Testis (tissue), 3 donors: ENCODE data around the gene ADTRP. TPM values are rescaled to one million over a fixed set of nuclear protein-coding genes. Genes with fewer than 3 reads are reported as not detected.
"Not testable (repeated sequence)": the region's sequence is repeated elsewhere in the genome, so short reads cannot be mapped to it uniquely, and the experiment has no call there.

Experiments used
- DNase-seq: peaks from one replicate; pipeline ENCODE4 v3.0.0-alpha.2; 2019
- H3K27ac ChIP-seq, 2 donors: fragments of 200-600 bp; sonication (generic); one replicate each; pipeline ENCODE4 v1.5.1; 2019
- H3K27me3 ChIP-seq: fragments of 200-600 bp; sonication (generic); one replicate; pipeline ENCODE4 v1.5.1; 2019
- H3K36me3 ChIP-seq: fragments of 200-600 bp; sonication (generic); one replicate; pipeline ENCODE4 v1.5.1; 2017; ENCODE audit warnings: low read depth; ENCODE audit errors: missing control alignments
- H3K4me1 ChIP-seq: fragments of 200-600 bp; sonication (generic); one replicate; pipeline ENCODE4 v1.5.1; 2019
- H3K4me3 ChIP-seq, 2 donors: fragments of 200-600 bp; sonication (generic); one replicate each; pipeline ENCODE4 v1.5.1; 2017 to 2019
- H3K9me3 ChIP-seq: fragments of 200-600 bp; sonication (generic); one replicate; pipeline ENCODE4 v1.5.1; 2017
- POLR2A ChIP-seq: fragments of 450-650 bp; IDR thresholded peaks from one replicate; pipeline ENCODE4 v1.6.1; 2017; ENCODE audit warnings: antibody characterized with exemption, mild to moderate bottlenecking, moderate library complexity
- WGBS, 2 donors: methylation state at CpG; one replicate each; pipeline ENCODE4 v1.1.5; 2018; 5-methylcytosine and 5-hydroxymethylcytosine counted together
- intact Hi-C: fragments of 100-400 bp; cut with DNase I; formaldehyde crosslinking; loops from one replicate; pipeline ENCODE4 v1.15.1; 2023; ENCODE audit warnings: low total_unique reads
- polyA plus RNA-seq: library from polyadenylated mRNA; stranded (reverse); fragments of 350-450 nt; fragmentation: Illumina TruSeq; extraction: RNeasy Lipid Tissue Mini Kit (QIAGEN cat#74804); gene quantifications from one replicate; pipeline ENCODE4 v1.2.3, GENCODE V29; 2014; ENCODE audit warnings: low read depth, low replicate concordance; ENCODE audit not compliant: insufficient read depth
- total RNA-seq, 2 donors: library from RNA; depleted of rRNA; stranded (reverse); fragments of >200 nt; gene quantifications; one replicate each; pipeline ENCODE4 v1.2.3, GENCODE V29; 2016
- TF ChIP-seq, protein P1 (sequence below), 3 experiments: fragments of 450-650 bp in 2 of 3; fragments of 200-600 bp in 1 of 3; sonication (generic) in 1 of 3; IDR thresholded peaks; one replicate each; pipeline ENCODE4 v1.5.1; 2016 to 2019; ENCODE audit warnings: antibody characterized with exemption in 3 of 3, mild to moderate bottlenecking in 2 of 3, moderate library complexity in 1 of 3

ADTRP gene
- total and polyA plus RNA-seq, 3 donors from 2014 or later, result 8.3 to 49.6 (median 21.3) TPM

DNA sequence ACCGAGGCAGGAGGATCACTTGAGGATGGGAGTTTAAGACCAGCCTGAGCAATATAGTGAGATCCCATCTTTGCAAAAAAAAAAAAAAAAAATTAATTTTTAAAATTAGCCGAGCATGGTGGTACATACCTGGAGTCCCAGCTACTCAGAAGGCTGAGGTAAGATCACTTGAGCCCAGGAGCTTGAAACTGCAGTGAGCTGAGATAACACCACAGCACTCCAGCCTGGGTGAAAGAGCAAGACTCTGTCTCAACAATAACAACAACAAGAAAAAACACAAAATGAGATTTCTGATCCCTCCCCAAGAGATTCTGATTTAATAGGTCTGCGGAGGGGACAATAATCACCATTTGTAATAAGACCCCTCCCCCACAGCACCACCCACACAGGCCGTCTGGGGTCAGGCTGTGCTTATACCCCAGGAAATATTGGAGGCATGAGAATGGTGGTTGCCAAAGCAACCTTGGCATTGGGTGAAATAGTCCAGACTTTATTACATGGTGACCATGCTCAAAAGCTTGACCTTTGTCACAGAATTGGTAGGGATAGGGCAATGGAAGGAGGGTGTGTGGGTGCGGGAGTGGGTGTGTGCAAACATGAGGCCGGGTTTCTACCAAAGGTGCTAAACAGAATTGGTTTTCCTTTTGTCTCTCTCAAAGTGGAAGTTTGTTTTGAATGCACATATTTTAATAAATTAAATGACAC lies 24.4 kb upstream of the ADTRP start:
- DNase-seq, result no peak
- Histone ChIP-seq H3K27me3 (no peaks in the 10 kb centered on the region), H3K36me3 (no peaks in the 10 kb centered on the region), H3K27ac (no peak overlapping the region), H3K9me3 (no peaks in the 10 kb centered on the region), H3K4me3 (no peak overlapping the region), H3K4me1 (no peaks in the 10 kb centered on the region)
- TF ChIP-seq, protein P1, sequence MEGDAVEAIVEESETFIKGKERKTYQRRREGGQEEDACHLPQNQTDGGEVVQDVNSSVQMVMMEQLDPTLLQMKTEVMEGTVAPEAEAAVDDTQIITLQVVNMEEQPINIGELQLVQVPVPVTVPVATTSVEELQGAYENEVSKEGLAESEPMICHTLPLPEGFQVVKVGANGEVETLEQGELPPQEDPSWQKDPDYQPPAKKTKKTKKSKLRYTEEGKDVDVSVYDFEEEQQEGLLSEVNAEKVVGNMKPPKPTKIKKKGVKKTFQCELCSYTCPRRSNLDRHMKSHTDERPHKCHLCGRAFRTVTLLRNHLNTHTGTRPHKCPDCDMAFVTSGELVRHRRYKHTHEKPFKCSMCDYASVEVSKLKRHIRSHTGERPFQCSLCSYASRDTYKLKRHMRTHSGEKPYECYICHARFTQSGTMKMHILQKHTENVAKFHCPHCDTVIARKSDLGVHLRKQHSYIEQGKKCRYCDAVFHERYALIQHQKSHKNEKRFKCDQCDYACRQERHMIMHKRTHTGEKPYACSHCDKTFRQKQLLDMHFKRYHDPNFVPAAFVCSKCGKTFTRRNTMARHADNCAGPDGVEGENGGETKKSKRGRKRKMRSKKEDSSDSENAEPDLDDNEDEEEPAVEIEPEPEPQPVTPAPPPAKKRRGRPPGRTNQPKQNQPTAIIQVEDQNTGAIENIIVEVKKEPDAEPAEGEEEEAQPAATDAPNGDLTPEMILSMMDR (IDR thresholded peaks at IDR 0.05), result no peak
- no peak for TF ChIP-seq POLR2A
- intact Hi-C loops, result no loop called here
- 87 to 88% methylated on average over 6 of the region's 6 CpGs for WGBS, 2 donors

DNA sequence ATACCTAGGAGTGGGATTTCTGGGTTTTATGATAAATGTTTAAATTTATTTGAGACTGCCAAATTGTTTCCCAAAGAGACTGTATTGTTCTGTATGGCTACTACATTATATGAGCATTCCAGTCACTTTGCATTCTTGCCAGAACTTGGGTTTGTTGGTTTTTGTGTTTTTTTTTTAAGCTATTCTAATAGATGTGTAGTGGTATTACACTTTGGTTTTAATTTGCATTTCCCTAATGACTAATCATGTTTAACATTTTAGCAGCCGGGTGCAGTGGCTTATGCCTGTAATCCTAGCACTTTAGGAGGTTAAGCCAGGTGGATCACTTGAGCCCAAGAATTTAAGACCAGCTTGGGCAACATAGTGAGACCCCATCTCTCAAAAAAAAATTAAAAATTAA lies 21.9 kb upstream of the ADTRP start:
- H3K27me3 ChIP-seq, H3K4me1 ChIP-seq, H3K9me3 ChIP-seq, H3K4me3 ChIP-seq, DNase-seq, H3K36me3 ChIP-seq, intact Hi-C loops, H3K27ac ChIP-seq: not testable (repeated sequence)
- WGBS, 2 donors, result 80 to 97% methylated on average over 1 of the region's 1 CpG

DNA sequence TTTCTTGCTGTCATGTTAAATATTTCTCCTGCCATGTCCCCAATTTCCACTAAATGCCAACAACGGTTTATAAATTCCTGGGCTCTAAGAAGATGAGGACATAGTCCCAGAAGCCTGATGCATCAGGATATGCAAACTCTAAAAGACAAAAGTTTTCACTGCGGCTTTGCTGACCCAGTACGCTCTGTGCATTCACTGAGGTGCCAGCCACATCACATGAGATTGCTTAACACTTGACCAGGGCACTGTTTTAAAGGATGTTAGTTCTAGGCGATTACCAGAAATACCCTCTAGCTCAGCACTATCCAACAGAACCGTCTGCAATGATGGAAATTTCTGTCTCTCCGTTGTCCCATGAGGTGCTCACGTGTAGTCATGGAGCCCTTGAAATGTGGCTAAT lies 19.9 kb upstream of the ADTRP start:
- TF ChIP-seq, protein P1 (IDR thresholded peaks at IDR 0.05), result no peak
- TF ChIP-seq POLR2A, result no peak
- 87 to 92% methylated on average over 7 of the region's 7 CpGs for WGBS, 2 donors
- Histone ChIP-seq H3K9me3 (no peaks in the 10 kb centered on the region), H3K27me3 (no peaks in the 10 kb centered on the region), H3K4me1 (no peaks in the 10 kb centered on the region), H3K27ac (no peak overlapping the region), H3K4me3 (no peak overlapping the region), H3K36me3 (no peaks in the 10 kb centered on the region)
- intact Hi-C loops, result no loop called here
- DNase-seq, result no peak

- no peak overlapping the region for H3K4me3 ChIP-seq
- TF ChIP-seq, protein P1 (IDR thresholded peaks at IDR 0.05), result no peak
- no peak for TF ChIP-seq POLR2A
- H3K27ac ChIP-seq, result no peak overlapping the region
- H3K27me3 ChIP-seq, result no peaks in the 10 kb centered on the region
- H3K4me1 ChIP-seq, result no peaks in the 10 kb centered on the region
- WGBS, 2 donors, result 69 to 82% methylated on average over 1 of the region's 1 CpG
- no peaks in the 10 kb centered on the region for H3K9me3 ChIP-seq
- intact Hi-C loops, result no loop called here
- no peak for DNase-seq
- no peaks in the 10 kb centered on the region for H3K36me3 ChIP-seq
Measured at GRCh38 chr6:11798096-11798495, 19.5 kb upstream of the ADTRP start.

DNA sequence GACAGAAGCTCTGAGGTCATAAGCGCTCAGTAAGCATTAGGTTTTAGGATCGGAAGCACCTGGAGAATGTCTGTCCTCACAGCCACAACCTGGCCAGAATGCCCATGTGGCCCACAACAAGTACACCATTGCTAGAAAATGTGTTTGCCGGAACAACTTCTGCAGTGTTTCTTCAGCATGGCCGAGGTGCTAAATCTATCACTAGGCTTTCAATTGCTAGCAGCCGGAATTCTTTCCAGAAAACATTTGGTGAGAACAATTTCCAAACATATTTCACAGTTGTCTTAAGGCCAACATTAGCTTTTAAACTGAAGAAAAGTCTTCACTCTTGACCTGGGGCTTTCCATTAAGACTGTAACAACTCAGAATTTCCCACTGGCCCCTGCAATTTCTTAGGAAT lies 18.2 kb upstream of the ADTRP start:
- Histone ChIP-seq H3K27me3 (no peaks in the 10 kb centered on the region), H3K27ac (no peak overlapping the region), H3K9me3 (no peaks in the 10 kb centered on the region), H3K36me3 (no peaks in the 10 kb centered on the region), H3K4me3 (no peak overlapping the region), H3K4me1 (no peaks in the 10 kb centered on the region)
- DNase-seq, result no peak
- 83 to 85% methylated on average over 5 of the region's 5 CpGs for WGBS, 2 donors
- intact Hi-C loops, result no loop called here
- TF ChIP-seq, protein P1 (IDR thresholded peaks at IDR 0.05), result no peak
- TF ChIP-seq POLR2A, result no peak
